ENCODE data around the gene OXCT2. TPM values are rescaled to one million over a fixed set of nuclear protein-coding genes. Genes with fewer than 3 reads are reported as not detected.
A peak's percentile ranks its signal among the peaks of the same experiment; 100 is the strongest.
"Not testable (repeated sequence)": the region's sequence is repeated elsewhere in the genome, so short reads cannot be mapped to it uniquely, and the experiment has no call there.

The OXCT2 gene
- total RNA-seq (2014; rRNA removed; shearing (Covaris generic)) (0.89 and 3.5 TPM in 2 replicates), polyA plus RNA-seq (2016; fragmentation: Nextera tagmentation; extraction: Ambion mirVana) (0.37 and 0.69 TPM in 2 replicates)

GRCh38 chr1:39771022-39771532 is at the start of gene OXCT2:
OXCT2 (minus strand) TSS chr1:39771348; CDS start chr1:39771255, 93 bp downstream.
- H3K79me2 ChIP-seq (ENCODE audit: insufficient read depth); H3K9ac ChIP-seq: not testable (repeated sequence)

DNA sequence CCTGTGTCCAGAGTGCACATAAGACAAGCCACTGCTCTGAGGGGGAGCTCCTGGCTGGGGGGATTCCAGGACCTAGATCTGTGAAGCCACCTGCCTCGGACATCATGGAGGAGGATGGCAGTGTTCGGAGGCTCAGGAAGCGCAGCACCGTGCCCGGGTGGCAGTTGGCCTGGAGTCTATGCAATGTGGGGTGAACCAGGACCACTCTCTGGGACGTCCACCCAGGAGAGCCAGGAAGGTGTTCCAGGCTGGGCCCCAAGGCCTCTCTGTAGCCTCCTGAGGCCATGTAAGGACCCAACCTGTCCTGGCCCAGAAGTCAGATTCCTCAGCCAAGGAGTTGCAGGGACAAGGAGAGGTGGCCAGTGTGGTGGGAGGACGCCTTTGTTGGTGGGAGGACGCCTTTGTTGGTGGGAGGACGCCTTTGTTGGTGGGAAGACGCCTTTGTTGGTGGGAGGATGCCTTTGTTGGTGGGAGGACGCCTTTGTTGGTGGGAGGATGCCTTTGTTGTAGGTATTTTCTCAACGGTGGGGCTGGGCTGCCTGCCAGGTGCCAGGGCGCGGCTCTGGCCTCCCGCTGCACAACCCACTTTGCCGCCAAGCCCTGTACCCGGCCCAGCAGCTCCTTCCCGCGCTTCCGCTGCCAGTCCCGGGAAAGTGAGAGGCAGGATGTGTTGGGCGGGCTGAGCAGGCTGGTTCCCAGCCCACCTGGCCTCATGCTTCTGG is 48.1 kb upstream of the OXCT2 start:
- no peak overlapping the region for H3K4me2 ChIP-seq (ENCODE audit: unreplicated experiment)
- no peaks in the 10 kb centered on the region for H3K9me2 ChIP-seq (ENCODE audit: insufficient read depth)
- H3K4me1 ChIP-seq (ENCODE audit: insufficient read depth) = no peaks in the 10 kb centered on the region
- no peak overlapping the region for H3K4me3 ChIP-seq
- H3K27ac ChIP-seq = no peak overlapping the region
- H3K9ac ChIP-seq = no peak overlapping the region
- H3K27me3 ChIP-seq (replicated peaks; ENCODE audit: insufficient read depth) = no peaks in the 10 kb centered on the region
- in situ Hi-C loops (cut with MboI) = no loop called here
- no peak for TF ChIP-seq EZH2 (IDR thresholded peaks at IDR 0.05; ENCODE audit: insufficient read depth, poor library complexity, severe bottlenecking)
- TF ChIP-seq EZH2phosphoT487 (IDR thresholded peaks at IDR 0.05; ENCODE audit: insufficient read depth, low read depth) = no peak
- H3K36me3 ChIP-seq (ENCODE audit: low read depth) = no peaks in the 10 kb centered on the region
- DNase-seq = no peak
- no peak overlapping the region for H2AFZ ChIP-seq
- H3K79me2 ChIP-seq (ENCODE audit: insufficient read depth) = no peaks in the 10 kb centered on the region
- no peaks in the 10 kb centered on the region for H4K20me1 ChIP-seq (ENCODE audit: insufficient read depth)
- WGBS, 2 experiments (ENCODE audit: low coverage in 1 of 2, low lambda C conversion rate in 2 of 2, missing lambda C conversion rate in 2 of 2) = 79 to 81% methylated on average over 21 to 22 of the region's 22 CpGs
- no peaks in the 10 kb centered on the region for H3K9me3 ChIP-seq (ENCODE audit: low read depth)
- H3F3A ChIP-seq (ENCODE audit: insufficient read depth) = peaks cover 3% of the 10 kb centered on the region; the same call in 1 of the 2 replicates

More at GRCh38 chr1:39771022-39771532, at the start of gene OXCT2:
- H3K27ac ChIP-seq; H3K27me3 ChIP-seq (replicated peaks; ENCODE audit: insufficient read depth); in situ Hi-C loops (cut with MboI); H3K4me3 ChIP-seq; DNase-seq; H3K4me2 ChIP-seq (ENCODE audit: unreplicated experiment); H3F3A ChIP-seq (ENCODE audit: insufficient read depth); H4K20me1 ChIP-seq (ENCODE audit: insufficient read depth); H3K36me3 ChIP-seq (ENCODE audit: low read depth); H3K9me3 ChIP-seq (ENCODE audit: low read depth); H3K4me1 ChIP-seq (ENCODE audit: insufficient read depth); H3K9me2 ChIP-seq (ENCODE audit: insufficient read depth): not testable (repeated sequence)
- H2AFZ ChIP-seq = peak within 1 kb of the TSS; percentile 68; the same call in 1 of the 2 replicates
- WGBS, 2 experiments (ENCODE audit: low coverage in 1 of 2, low lambda C conversion rate in 2 of 2, missing lambda C conversion rate in 2 of 2) = 4% methylated on average over 23 of the region's 57 CpGs; no CpG with 5 or more reads in 1 of the 2 experiments

DNA sequence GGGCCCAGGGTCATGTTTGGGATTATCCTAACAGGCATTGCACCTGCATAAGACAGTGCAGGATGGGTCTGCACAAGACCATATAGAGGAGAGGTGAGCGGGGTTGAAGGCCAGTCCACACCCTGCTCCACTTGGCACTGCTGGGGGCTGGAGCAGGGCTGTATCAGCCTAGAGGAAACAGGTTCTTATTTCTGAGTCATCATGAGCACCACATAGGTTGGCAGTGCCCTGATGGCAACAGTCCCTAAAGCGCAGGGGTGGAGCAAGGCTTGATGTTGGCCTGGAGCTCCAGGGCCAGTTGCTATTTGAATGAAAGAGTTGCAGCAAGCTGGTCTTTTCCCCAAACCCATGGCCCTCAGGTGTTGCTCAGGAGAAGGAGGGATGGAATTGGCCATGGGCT is 47.3 kb upstream of the OXCT2 start:
- Histone ChIP-seq H3K9me2 (ENCODE audit: insufficient read depth) (no peaks in the 10 kb centered on the region), H3K79me2 (ENCODE audit: insufficient read depth) (no peaks in the 10 kb centered on the region), H3K9ac (no peak overlapping the region), H3K4me1 (ENCODE audit: insufficient read depth) (no peaks in the 10 kb centered on the region), H3K4me3 (no peak overlapping the region), H3K9me3 (ENCODE audit: low read depth) (no peaks in the 10 kb centered on the region), H3K4me2 (ENCODE audit: unreplicated experiment) (no peak overlapping the region), H3K27ac (no peak overlapping the region), H3K36me3 (ENCODE audit: low read depth) (no peaks in the 10 kb centered on the region), H4K20me1 (ENCODE audit: insufficient read depth) (no peaks in the 10 kb centered on the region), H3F3A (ENCODE audit: insufficient read depth) (peaks cover 3% of the 10 kb centered on the region; the same call in 1 of the 2 replicates), H3K27me3 (replicated peaks; ENCODE audit: insufficient read depth) (no peaks in the 10 kb centered on the region), H2AFZ (no peak overlapping the region)
- WGBS, 2 experiments (ENCODE audit: low coverage in 1 of 2, low lambda C conversion rate in 2 of 2, missing lambda C conversion rate in 2 of 2) = 100% methylated on average over 2 of the region's 2 CpGs
- in situ Hi-C loops (cut with MboI) = no loop called here
- no peak for DNase-seq
- TF ChIP-seq EZH2 (IDR thresholded peaks at IDR 0.05; ENCODE audit: insufficient read depth, poor library complexity, severe bottlenecking) = no peak
- no peak for TF ChIP-seq EZH2phosphoT487 (IDR thresholded peaks at IDR 0.05; ENCODE audit: insufficient read depth, low read depth)

DNA sequence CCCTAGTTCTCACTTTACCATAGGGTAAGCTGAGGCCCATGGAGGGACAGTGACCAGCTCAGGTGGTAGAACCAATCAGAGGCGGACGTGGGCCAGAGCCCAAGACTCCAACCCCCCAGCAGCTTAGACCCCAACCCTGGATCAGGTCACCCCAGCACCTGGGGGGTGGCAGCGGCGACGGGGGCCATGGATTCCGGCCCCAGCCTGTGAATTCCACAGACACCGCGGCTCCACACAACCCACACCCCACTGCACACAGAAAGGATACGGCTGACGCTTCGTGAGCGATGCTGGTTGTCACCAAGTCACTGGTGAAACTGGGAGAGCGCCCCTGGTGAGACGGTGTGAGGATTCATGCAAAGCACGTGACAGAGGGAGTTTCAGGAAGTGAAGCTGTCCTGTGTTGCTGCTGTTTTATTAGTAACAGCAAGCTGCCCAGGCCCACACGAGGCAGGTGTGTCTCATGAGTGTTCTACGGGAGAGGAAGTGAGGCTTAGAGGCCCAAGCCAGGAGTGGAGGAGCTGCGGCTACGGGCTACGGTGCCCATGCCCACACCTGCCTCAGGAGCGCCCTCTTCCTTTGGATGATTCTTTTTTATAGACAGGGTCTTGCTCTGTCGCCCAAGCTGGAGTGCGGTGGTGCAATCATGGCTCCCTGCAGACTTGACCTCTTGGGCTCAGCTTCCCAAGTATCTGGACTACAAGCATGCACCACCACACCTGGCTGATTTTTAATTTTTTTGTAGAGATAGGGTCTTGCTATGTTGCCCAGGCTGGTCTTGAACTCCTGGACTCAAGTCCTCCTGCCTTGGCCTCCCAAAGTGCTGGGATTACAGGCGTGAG is 46.2 kb upstream of the OXCT2 start:
- in situ Hi-C loops (cut with MboI) = not testable (repeated sequence)

More for the DNA sequence above, 46.2 kb upstream of the OXCT2 start:
- H3K9ac ChIP-seq; H3K36me3 ChIP-seq (ENCODE audit: low read depth); H2AFZ ChIP-seq; H3F3A ChIP-seq (ENCODE audit: insufficient read depth); H3K27ac ChIP-seq; H3K4me2 ChIP-seq (ENCODE audit: unreplicated experiment); H3K4me1 ChIP-seq (ENCODE audit: insufficient read depth); H3K79me2 ChIP-seq (ENCODE audit: insufficient read depth); H3K4me3 ChIP-seq; H3K27me3 ChIP-seq (replicated peaks; ENCODE audit: insufficient read depth); H3K9me3 ChIP-seq (ENCODE audit: low read depth); H4K20me1 ChIP-seq (ENCODE audit: insufficient read depth); H3K9me2 ChIP-seq (ENCODE audit: insufficient read depth): not testable (repeated sequence)
- WGBS, 2 experiments (ENCODE audit: low coverage in 1 of 2, low lambda C conversion rate in 2 of 2, missing lambda C conversion rate in 2 of 2) = 50 to 51% methylated on average over 16 to 18 of the region's 24 CpGs
- DNase-seq = peak; percentile 43
